Activated CD4-positive, alpha-beta T cell treated with anti-CD3 and anti-CD28 coated beads, Interleukin-2, amount 10 ng/mL, durations not matched to agents 7 days and 5 days (primary cell): ENCODE measurements around the gene LAMA4. TPM values are rescaled to one million over a fixed set of nuclear protein-coding genes. Genes with fewer than 3 reads are reported as not detected.
"Not testable (repeated sequence)": the region's sequence is repeated elsewhere in the genome, so short reads cannot be mapped to it uniquely, and the experiment has no call there.

Experiments used
- CTCF ChIA-PET: fragments of 350-600 bp; sonication (Branson Sonifier 250); formaldehyde crosslinking; loops from one replicate; lab custom pipeline; 2021; ENCODE audit warnings: antibody characterized with exemption; lab: Charles Lee
- POLR2A ChIA-PET: fragments of 350-600 bp; sonication (Branson Sonifier 250); formaldehyde crosslinking; loops from one replicate; lab custom pipeline; 2021; ENCODE audit warnings: antibody characterized with exemption; lab: Charles Lee
- DNase-seq: peaks from one replicate; pipeline ENCODE4 v3.0.0-alpha.2; 2020
- H3K27ac Mint-ChIP-seq: one replicate; pipeline ENCODE4 v1.8.0; 2021; ENCODE audit warnings: mild to moderate bottlenecking, moderate library complexity, mixed read lengths
- H3K27me3 Mint-ChIP-seq: one replicate; pipeline ENCODE4 v1.8.0; 2021; ENCODE audit warnings: mixed read lengths
- H3K36me3 Mint-ChIP-seq: one replicate; pipeline ENCODE4 v1.8.0; 2021; ENCODE audit warnings: low read depth, mixed read lengths
- H3K4me1 Mint-ChIP-seq: one replicate; pipeline ENCODE4 v1.8.0; 2021; ENCODE audit warnings: mixed read lengths
- H3K4me3 Mint-ChIP-seq: one replicate; pipeline ENCODE4 v1.8.0; 2021; ENCODE audit warnings: mild to moderate bottlenecking, moderate library complexity, mixed read lengths
- H3K9me3 Mint-ChIP-seq: one replicate; pipeline ENCODE4 v1.8.0; 2021; ENCODE audit warnings: mixed read lengths
- total RNA-seq, 2 experiments: library from RNA; stranded (reverse); gene quantifications; one replicate each; pipeline ENCODE4 v1.2.3, GENCODE V29; 2021

The LAMA4 gene
- total RNA-seq, 2 experiments from 2014 or later, result not detected

- no peak overlapping the region for H3K4me3 Mint-ChIP-seq
- no peak for DNase-seq
- no peak overlapping the region for H3K27ac Mint-ChIP-seq
- H3K27me3 Mint-ChIP-seq, result peaks cover 13% of the 10 kb centered on the region
- no peaks in the 10 kb centered on the region for H3K36me3 Mint-ChIP-seq
- CTCF ChIA-PET, result no interaction called here
- POLR2A ChIA-PET, result no interaction called here
- H3K4me1 Mint-ChIP-seq, result no peaks in the 10 kb centered on the region
- H3K9me3 Mint-ChIP-seq, result no peaks in the 10 kb centered on the region
Measured at GRCh38 chr6:112123982-112124381, 130.4 kb downstream of the LAMA4 start.

- no peak for DNase-seq
- CTCF ChIA-PET, result no interaction called here
- H3K36me3 Mint-ChIP-seq, result no peaks in the 10 kb centered on the region
- peaks cover 9% of the 10 kb centered on the region for H3K27me3 Mint-ChIP-seq
- peaks cover 5% of the 10 kb centered on the region for H3K4me1 Mint-ChIP-seq
- no peaks in the 10 kb centered on the region for H3K9me3 Mint-ChIP-seq
- H3K4me3 Mint-ChIP-seq, result no peak overlapping the region
- H3K27ac Mint-ChIP-seq, result no peak overlapping the region
- POLR2A ChIA-PET, result no interaction called here
Measured at GRCh38 chr6:112122756-112123155, 131.6 kb downstream of the LAMA4 start.

GRCh38 chr6:112118034-112118433 is 136.3 kb downstream of the LAMA4 start:
- H3K27me3 Mint-ChIP-seq, result peaks cover 14% of the 10 kb centered on the region
- H3K27ac Mint-ChIP-seq, result no peak overlapping the region
- DNase-seq, result no peak
- ChIA-PET POLR2A (interaction anchor here (0.7 kb wide), 1 partner anchor 35 kb away, joined by 3 read pairs; no protein-coding TSS in a partner anchor), CTCF (no interaction called here)
- H3K36me3 Mint-ChIP-seq, result no peaks in the 10 kb centered on the region
- peaks cover 16% of the 10 kb centered on the region for H3K4me1 Mint-ChIP-seq
- no peaks in the 10 kb centered on the region for H3K9me3 Mint-ChIP-seq
- H3K4me3 Mint-ChIP-seq, result no peak overlapping the region

- H3K27ac Mint-ChIP-seq, result no peak overlapping the region
- no peaks in the 10 kb centered on the region for H3K36me3 Mint-ChIP-seq
- no peak for DNase-seq
- POLR2A ChIA-PET, result interaction anchor here (0.7 kb wide), 1 partner anchor 35 kb away, joined by 3 read pairs; no protein-coding TSS in a partner anchor
- CTCF ChIA-PET, result no interaction called here
- peaks cover 16% of the 10 kb centered on the region for H3K4me1 Mint-ChIP-seq
- peaks cover 14% of the 10 kb centered on the region for H3K27me3 Mint-ChIP-seq
- H3K4me3 Mint-ChIP-seq, result no peak overlapping the region
- no peaks in the 10 kb centered on the region for H3K9me3 Mint-ChIP-seq
Measured at GRCh38 chr6:112117554-112117953, 136.8 kb downstream of the LAMA4 start.

GRCh38 chr6:112116221-112116620 is 138.1 kb downstream of the LAMA4 start:
- ChIA-PET POLR2A (no interaction called here), CTCF (no interaction called here)
- Mint-ChIP-seq H3K4me3 (no peak overlapping the region), H3K36me3 (no peaks in the 10 kb centered on the region), H3K9me3 (no peaks in the 10 kb centered on the region), H3K4me1 (peaks cover 16% of the 10 kb centered on the region), H3K27me3 (peaks cover 19% of the 10 kb centered on the region), H3K27ac (no peak overlapping the region)
- no peak for DNase-seq

GRCh38 chr6:112114577-112115223 is 139.7 kb downstream of the LAMA4 start:
- Mint-ChIP-seq H3K4me1 (peaks cover 16% of the 10 kb centered on the region), H3K27me3 (peaks cover 19% of the 10 kb centered on the region), H3K27ac (no peak overlapping the region), H3K9me3 (no peaks in the 10 kb centered on the region), H3K4me3 (no peak overlapping the region), H3K36me3 (no peaks in the 10 kb centered on the region)
- ChIA-PET CTCF (interaction anchor here (0.9 kb wide), 1 partner anchor 8 kb away, joined by 4 read pairs; no protein-coding TSS in a partner anchor), POLR2A (no interaction called here)
- no peak for DNase-seq

GRCh38 chr6:112113918-112114317 is 140.4 kb downstream of the LAMA4 start:
- H3K36me3 Mint-ChIP-seq, result no peaks in the 10 kb centered on the region
- H3K4me3 Mint-ChIP-seq, result no peak overlapping the region
- CTCF ChIA-PET, result no interaction called here

GRCh38 chr6:112113431-112113830 is 140.9 kb downstream of the LAMA4 start:
- H3K9me3 Mint-ChIP-seq, result no peaks in the 10 kb centered on the region
- no peak for DNase-seq

More at GRCh38 chr6:112113918-112114317, 140.4 kb downstream of the LAMA4 start:
- H3K4me1 Mint-ChIP-seq, result peaks cover 16% of the 10 kb centered on the region
- peaks cover 20% of the 10 kb centered on the region for H3K27me3 Mint-ChIP-seq
- DNase-seq, result no peak
- POLR2A ChIA-PET, result no interaction called here
- no peak overlapping the region for H3K27ac Mint-ChIP-seq
- no peaks in the 10 kb centered on the region for H3K9me3 Mint-ChIP-seq

GRCh38 chr6:112109262-112109661 is 145.1 kb downstream of the LAMA4 start:
- no peak for DNase-seq
- no peak overlapping the region for H3K27ac Mint-ChIP-seq
- CTCF ChIA-PET, result no interaction called here
- H3K4me3 Mint-ChIP-seq, result no peak overlapping the region
- no peaks in the 10 kb centered on the region for H3K4me1 Mint-ChIP-seq
- no peaks in the 10 kb centered on the region for H3K9me3 Mint-ChIP-seq
- POLR2A ChIA-PET, result no interaction called here
- no peaks in the 10 kb centered on the region for H3K36me3 Mint-ChIP-seq
- H3K27me3 Mint-ChIP-seq, result peaks cover 22% of the 10 kb centered on the region

More at GRCh38 chr6:112113431-112113830, 140.9 kb downstream of the LAMA4 start:
- peaks cover 16% of the 10 kb centered on the region for H3K4me1 Mint-ChIP-seq
- H3K4me3 Mint-ChIP-seq, result no peak overlapping the region
- ChIA-PET CTCF (interaction anchor here (0.9 kb wide), 1 partner anchor 44 kb away, joined by 3 read pairs; no protein-coding TSS in a partner anchor), POLR2A (no interaction called here)
- peaks cover 20% of the 10 kb centered on the region for H3K27me3 Mint-ChIP-seq
- no peak overlapping the region for H3K27ac Mint-ChIP-seq
- no peaks in the 10 kb centered on the region for H3K36me3 Mint-ChIP-seq

- no peak for DNase-seq
- CTCF ChIA-PET, result interaction anchor here (0.8 kb wide), 1 partner anchor 8 kb away, joined by 4 read pairs; no protein-coding TSS in a partner anchor
- POLR2A ChIA-PET, result no interaction called here
- Mint-ChIP-seq H3K4me1 (no peaks in the 10 kb centered on the region), H3K27ac (no peak overlapping the region), H3K36me3 (no peaks in the 10 kb centered on the region), H3K9me3 (no peaks in the 10 kb centered on the region), H3K4me3 (no peak overlapping the region), H3K27me3 (peaks cover 18% of the 10 kb centered on the region)
Measured at GRCh38 chr6:112106562-112106961, 147.8 kb downstream of the LAMA4 start.

GRCh38 chr6:112106026-112106425 is 148.3 kb downstream of the LAMA4 start:
- DNase-seq, H3K9me3 Mint-ChIP-seq, H3K4me1 Mint-ChIP-seq, H3K4me3 Mint-ChIP-seq, H3K36me3 Mint-ChIP-seq, POLR2A ChIA-PET, H3K27ac Mint-ChIP-seq: not testable (repeated sequence)
- CTCF ChIA-PET, result interaction anchor here (0.8 kb wide), 1 partner anchor 9 kb away, joined by 4 read pairs; no protein-coding TSS in a partner anchor
- peaks cover 18% of the 10 kb centered on the region for H3K27me3 Mint-ChIP-seq

GRCh38 chr6:112100561-112100960 is 153.8 kb downstream of the LAMA4 start:
- peaks cover 17% of the 10 kb centered on the region for H3K27me3 Mint-ChIP-seq
- H3K36me3 Mint-ChIP-seq, result no peaks in the 10 kb centered on the region
- H3K4me1 Mint-ChIP-seq, result no peaks in the 10 kb centered on the region
- ChIA-PET CTCF (interaction anchor here (0.5 kb wide), 1 partner anchor 1670 kb away, joined by 4 read pairs; no protein-coding TSS in a partner anchor), POLR2A (no interaction called here)
- no peak overlapping the region for H3K4me3 Mint-ChIP-seq
- DNase-seq, result no peak
- H3K27ac Mint-ChIP-seq, result no peak overlapping the region
- H3K9me3 Mint-ChIP-seq, result no peaks in the 10 kb centered on the region

GRCh38 chr6:112096901-112097300 is 157.5 kb downstream of the LAMA4 start:
- ChIA-PET CTCF (no interaction called here), POLR2A (no interaction called here)
- no peaks in the 10 kb centered on the region for H3K9me3 Mint-ChIP-seq
- H3K36me3 Mint-ChIP-seq, result no peaks in the 10 kb centered on the region
- H3K4me1 Mint-ChIP-seq, result no peaks in the 10 kb centered on the region
- no peak overlapping the region for H3K4me3 Mint-ChIP-seq
- DNase-seq, result no peak
- H3K27ac Mint-ChIP-seq, result no peak overlapping the region
- H3K27me3 Mint-ChIP-seq, result peaks cover 12% of the 10 kb centered on the region
